Spleen (tissue), 7 donors: Measurements from ENCODE around the gene GALR2.

Experiments
- POLR2A ChIP-seq, 3 donors: fragments of 450-650 bp; IDR thresholded peaks; one replicate each; pipeline ENCODE4 v1.5.1; 2017; ENCODE audit warnings: antibody characterized with exemption in 3 of 3, mild to moderate bottlenecking in 1 of 3
- POLR2AphosphoS5 ChIP-seq, 3 donors: sonication (generic); formaldehyde crosslinking; IDR thresholded peaks; one replicate each; pipeline ENCODE4 v1.5.1; 2017; ENCODE audit warnings: antibody characterized with exemption in 3 of 3
- TF ChIP-seq, protein P1 (sequence below), 11 experiments: fragments of 200-600 bp in 7 of 11; fragments of 450-650 bp in 4 of 11; sonication (generic) in 4 of 11; IDR thresholded peaks in 8 of 11; conservative IDR thresholded peaks in 3 of 11; 1 replicate in 7 of 11; 2 replicates in 4 of 11; pipeline versions ENCODE4 v1.4.0 to v1.8.0; 2016 to 2021; ENCODE audit warnings: antibody characterized with exemption in 11 of 11, inconsistent platforms in 4 of 11, mild to moderate bottlenecking in 1 of 11
- donor health status: DM: no; HTN: no; CAD: no; lungs with moderate emphysema.
- donor health status: DM: no; HTN: no; CAD: no.
- donor health status: DM: no; HTN: no; CAD: no.

DNA sequence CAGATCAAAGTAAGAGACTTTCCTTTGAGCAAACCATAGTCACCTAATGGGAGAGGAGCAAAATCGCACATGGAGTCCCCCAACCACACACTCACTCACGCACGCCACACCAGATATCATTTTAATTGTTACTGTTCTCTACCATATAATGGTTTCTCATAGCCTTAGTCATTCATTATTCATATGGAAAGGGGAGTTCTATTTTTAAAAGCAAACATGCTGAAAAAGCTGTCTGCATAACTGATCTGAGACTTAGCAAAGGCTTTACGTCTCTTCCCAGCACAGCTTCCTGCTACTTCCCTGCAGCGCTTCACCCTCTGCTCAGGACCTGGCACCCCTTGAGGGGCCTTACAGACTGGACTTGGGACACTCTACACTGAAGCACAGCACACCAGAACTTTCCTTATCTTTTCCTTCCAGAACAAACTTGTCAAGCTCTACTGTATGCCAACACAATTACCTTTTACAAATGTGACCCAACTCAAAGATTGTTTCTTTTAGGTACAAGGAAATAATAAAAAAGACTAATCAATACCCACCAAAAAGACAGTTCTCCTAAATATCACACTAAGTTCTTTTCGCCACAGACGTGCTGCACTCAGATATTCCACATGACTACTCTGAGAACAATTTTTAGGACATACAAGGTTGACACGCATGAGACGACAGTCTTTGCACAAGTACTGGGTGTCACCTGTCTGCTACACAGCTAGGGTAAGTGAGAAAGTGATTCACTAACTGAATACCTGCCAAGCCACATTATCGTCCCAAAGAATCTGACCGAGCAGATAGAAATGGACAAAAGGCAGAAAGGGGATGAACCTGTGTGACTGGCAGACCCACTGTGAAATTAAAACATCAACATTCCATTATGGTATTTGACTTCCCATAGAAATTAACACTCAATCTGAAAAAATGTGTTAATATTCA lies 23.8 kb upstream of the GALR2 start:
- TF ChIP-seq, protein P1, sequence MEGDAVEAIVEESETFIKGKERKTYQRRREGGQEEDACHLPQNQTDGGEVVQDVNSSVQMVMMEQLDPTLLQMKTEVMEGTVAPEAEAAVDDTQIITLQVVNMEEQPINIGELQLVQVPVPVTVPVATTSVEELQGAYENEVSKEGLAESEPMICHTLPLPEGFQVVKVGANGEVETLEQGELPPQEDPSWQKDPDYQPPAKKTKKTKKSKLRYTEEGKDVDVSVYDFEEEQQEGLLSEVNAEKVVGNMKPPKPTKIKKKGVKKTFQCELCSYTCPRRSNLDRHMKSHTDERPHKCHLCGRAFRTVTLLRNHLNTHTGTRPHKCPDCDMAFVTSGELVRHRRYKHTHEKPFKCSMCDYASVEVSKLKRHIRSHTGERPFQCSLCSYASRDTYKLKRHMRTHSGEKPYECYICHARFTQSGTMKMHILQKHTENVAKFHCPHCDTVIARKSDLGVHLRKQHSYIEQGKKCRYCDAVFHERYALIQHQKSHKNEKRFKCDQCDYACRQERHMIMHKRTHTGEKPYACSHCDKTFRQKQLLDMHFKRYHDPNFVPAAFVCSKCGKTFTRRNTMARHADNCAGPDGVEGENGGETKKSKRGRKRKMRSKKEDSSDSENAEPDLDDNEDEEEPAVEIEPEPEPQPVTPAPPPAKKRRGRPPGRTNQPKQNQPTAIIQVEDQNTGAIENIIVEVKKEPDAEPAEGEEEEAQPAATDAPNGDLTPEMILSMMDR (IDR thresholded peaks at IDR 0.05 in 8 of 11, conservative IDR thresholded peaks at IDR 0.05 in 3 of 11) = no peak
- TF ChIP-seq POLR2A (IDR thresholded peaks at IDR 0.05) = no peak
- no peak for TF ChIP-seq POLR2AphosphoS5 (IDR thresholded peaks at IDR 0.05)
